ENCODE data around the gene TPGS2. TPM values are rescaled to one million over a fixed set of nuclear protein-coding genes. Genes with fewer than 3 reads are reported as not detected.
"Not testable (repeated sequence)": the region's sequence is repeated elsewhere in the genome, so short reads cannot be mapped to it uniquely, and the experiment has no call there.

Gene TPGS2
- total RNA-seq, 1 donor from 2014 or later, result 134 TPM

- DNase-seq (ENCODE audit: low read depth in 2 of 2), result no peak
These were observed 52.2 kb downstream of the TPGS2 start for GRCh38 chr18:36776650-36777049.

- no peak for DNase-seq (ENCODE audit: low read depth in 2 of 2)
These were observed 53.4 kb downstream of the TPGS2 start for GRCh38 chr18:36775396-36775795.

- no peak for DNase-seq (ENCODE audit: low read depth in 2 of 2)
These were observed 56.5 kb downstream of the TPGS2 start for GRCh38 chr18:36772241-36772723.

- DNase-seq (ENCODE audit: low read depth in 2 of 2), result no peak
These were observed 57.6 kb downstream of the TPGS2 start for GRCh38 chr18:36771245-36771644.

- no peak for DNase-seq (ENCODE audit: low read depth in 2 of 2)
These were observed 58.4 kb downstream of the TPGS2 start for GRCh38 chr18:36770315-36770946.

GRCh38 chr18:36769611-36770314, 59.0 kb downstream of the TPGS2 start:
- DNase-seq (ENCODE audit: low read depth in 2 of 2), result peak in 1 of 2 donors; percentile 32

GRCh38 chr18:36769172-36769571, 59.6 kb downstream of the TPGS2 start:
- peak in 1 of 2 donors; percentile 52 for DNase-seq (ENCODE audit: low read depth in 2 of 2)

GRCh38 chr18:36766836-36767235, 62.0 kb downstream of the TPGS2 start:
- no peak for DNase-seq (ENCODE audit: low read depth in 2 of 2)

GRCh38 chr18:36762965-36763364, 65.8 kb downstream of the TPGS2 start:
- not testable (repeated sequence) for DNase-seq (ENCODE audit: low read depth in 2 of 2)

GRCh38 chr18:36762074-36762473, 66.7 kb downstream of the TPGS2 start:
- DNase-seq (ENCODE audit: low read depth in 2 of 2), result peak in 1 of 2 donors; percentile 21

GRCh38 chr18:36761186-36761698, 67.6 kb downstream of the TPGS2 start:
- DNase-seq (ENCODE audit: low read depth in 2 of 2), result no peak

- DNase-seq (ENCODE audit: low read depth in 2 of 2), result no peak
These were observed 68.2 kb downstream of the TPGS2 start for GRCh38 chr18:36760598-36760997.

GRCh38 chr18:36759167-36759776, 69.5 kb downstream of the TPGS2 start:
- DNase-seq (ENCODE audit: low read depth in 2 of 2), result no peak

GRCh38 chr18:36758623-36759022, 70.2 kb downstream of the TPGS2 start:
- no peak for DNase-seq (ENCODE audit: low read depth in 2 of 2)

GRCh38 chr18:36757991-36758390, 70.8 kb downstream of the TPGS2 start:
- peak in 1 of 2 donors; percentile 38 for DNase-seq (ENCODE audit: low read depth in 2 of 2)

- DNase-seq (ENCODE audit: low read depth in 2 of 2), result peak; percentile 68 to 71
These were observed 71.7 kb downstream of the TPGS2 start for GRCh38 chr18:36757081-36757480.

- no peak for DNase-seq (ENCODE audit: low read depth in 2 of 2)
These were observed 72.6 kb downstream of the TPGS2 start for GRCh38 chr18:36756242-36756641.

GRCh38 chr18:36752929-36753865, 75.6 kb downstream of the TPGS2 start:
- DNase-seq (ENCODE audit: low read depth in 2 of 2), result no peak

GRCh38 chr18:36745219-36745975, 83.4 kb downstream of the TPGS2 start:
- DNase-seq (ENCODE audit: low read depth in 2 of 2), result no peak

- no peak for DNase-seq (ENCODE audit: low read depth in 2 of 2)
These were observed 84.4 kb downstream of the TPGS2 start for GRCh38 chr18:36744261-36744876.
